Dendritic cell treated with granulocyte-macrophage colony-stimulating factor and Interleukin-4, amounts not matched to agents 40 ng/mL and 50 ng/mL, for 4 days (primary cell): ENCODE results near the gene DAAM2.

ENCODE experiments used
- H3K27ac Mint-ChIP-seq: one replicate; pipeline ENCODE4 v1.8.0; 2022; ENCODE audit warnings: mild to moderate bottlenecking, mixed read lengths
- H3K27me3 Mint-ChIP-seq: one replicate; pipeline ENCODE4 v1.8.0; 2022; ENCODE audit warnings: mild to moderate bottlenecking, mixed read lengths
- H3K36me3 Mint-ChIP-seq: one replicate; pipeline ENCODE4 v1.8.0; 2022; ENCODE audit warnings: low read depth, mixed read lengths
- H3K4me1 Mint-ChIP-seq: one replicate; pipeline ENCODE4 v1.8.0; 2022; ENCODE audit warnings: low read depth, mixed read lengths
- H3K4me3 Mint-ChIP-seq: one replicate; pipeline ENCODE4 v1.8.0; 2022; ENCODE audit warnings: mild to moderate bottlenecking, moderate library complexity, mixed read lengths
- H3K9me3 Mint-ChIP-seq: one replicate; pipeline ENCODE4 v1.8.0; 2022; ENCODE audit warnings: mixed read lengths
- intact Hi-C: fragments of 100-400 bp; cut with micrococcal nuclease; formaldehyde crosslinking; loops from one replicate; pipeline ENCODE4 v1.15.0; 2022

Gene DAAM2

DNA sequence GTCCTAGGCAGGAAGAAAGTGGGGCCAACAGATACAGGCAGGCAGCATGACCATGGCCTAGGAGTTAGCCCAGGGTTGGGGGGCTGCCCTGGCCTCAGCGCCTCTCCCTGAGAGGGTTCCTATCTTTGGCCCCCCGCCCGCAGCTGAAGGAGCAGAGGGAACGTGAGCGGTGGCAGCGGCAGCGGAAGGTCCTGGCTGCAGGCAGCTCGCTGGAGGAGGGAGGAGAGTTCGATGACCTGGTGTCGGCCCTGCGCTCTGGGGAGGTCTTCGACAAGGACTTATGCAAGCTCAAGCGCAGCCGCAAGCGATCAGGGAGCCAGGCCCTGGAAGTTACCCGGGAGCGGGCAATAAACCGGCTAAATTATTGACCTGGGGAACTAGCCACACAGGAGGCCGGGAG, 109.5 kb downstream of the DAAM2 start:
- intact Hi-C loops: no loop called here
- Mint-ChIP-seq H3K27ac (no peak overlapping the region), H3K9me3 (no peaks in the 10 kb centered on the region), H3K27me3 (no peaks in the 10 kb centered on the region), H3K4me3 (no peak overlapping the region), H3K36me3 (no peaks in the 10 kb centered on the region), H3K4me1 (no peaks in the 10 kb centered on the region)

DNA sequence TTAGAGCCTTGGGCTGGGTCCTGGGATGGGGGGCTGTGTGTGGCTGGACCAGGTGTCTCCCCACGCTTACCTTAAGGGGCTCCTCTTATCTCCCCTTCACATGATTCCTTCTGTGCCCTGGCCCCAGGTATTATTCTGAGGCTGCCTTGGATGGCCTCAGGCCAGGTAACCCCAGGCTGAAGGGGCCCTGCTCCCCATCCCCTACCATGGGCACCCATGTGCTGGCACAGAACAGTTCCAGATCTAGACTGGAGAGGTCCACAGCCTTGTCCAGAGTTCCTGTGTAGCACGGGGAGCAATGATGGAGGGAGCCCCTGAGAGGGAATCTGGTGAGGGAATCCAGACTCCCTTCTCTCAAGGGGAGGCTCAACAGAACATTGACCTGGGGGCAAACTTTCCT, 110.0 kb downstream of the DAAM2 start:
- Mint-ChIP-seq H3K27ac (no peak overlapping the region), H3K27me3 (no peaks in the 10 kb centered on the region), H3K9me3 (no peaks in the 10 kb centered on the region), H3K4me3 (no peak overlapping the region), H3K4me1 (no peaks in the 10 kb centered on the region), H3K36me3 (no peaks in the 10 kb centered on the region)
- intact Hi-C loops: no loop called here

DNA sequence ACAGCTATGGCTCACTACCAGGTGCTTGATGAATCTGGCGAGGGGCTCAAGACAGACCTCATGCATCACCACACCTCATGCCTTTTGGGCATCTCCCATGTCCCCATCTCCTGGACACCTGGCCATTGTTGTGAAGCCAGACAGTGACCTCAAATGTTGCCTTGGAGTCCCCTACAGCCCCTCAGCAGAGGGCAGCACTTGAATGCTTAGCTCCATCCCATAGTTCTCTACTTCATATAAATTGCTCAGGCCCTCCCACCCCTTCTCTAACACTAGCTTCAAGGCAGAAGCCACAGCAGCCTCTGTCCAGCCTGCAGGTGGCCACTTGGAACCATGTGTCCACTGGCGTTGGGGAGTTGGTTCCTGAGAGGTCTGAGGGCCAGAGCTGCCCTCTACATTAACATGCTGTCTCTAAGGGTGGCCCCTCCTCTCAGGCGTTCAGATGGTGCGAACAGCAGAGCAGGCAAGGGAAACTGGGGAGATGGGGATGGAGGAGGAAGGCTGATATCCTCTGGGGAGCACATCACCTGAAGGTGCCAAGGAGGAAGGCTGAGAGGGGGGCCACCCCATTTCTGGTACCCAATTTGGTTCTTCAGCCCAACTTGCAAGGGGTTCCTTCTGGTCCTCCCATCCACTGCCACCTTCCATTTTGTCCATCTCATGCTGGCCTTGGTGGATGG, 110.8 kb downstream of the DAAM2 start:
- intact Hi-C loops: no loop called here
- no peaks in the 10 kb centered on the region for H3K36me3 Mint-ChIP-seq
- H3K27me3 Mint-ChIP-seq: no peaks in the 10 kb centered on the region
- H3K27ac Mint-ChIP-seq: no peak overlapping the region
- H3K4me3 Mint-ChIP-seq: no peak overlapping the region
- no peaks in the 10 kb centered on the region for H3K4me1 Mint-ChIP-seq
- H3K9me3 Mint-ChIP-seq: no peaks in the 10 kb centered on the region

DNA sequence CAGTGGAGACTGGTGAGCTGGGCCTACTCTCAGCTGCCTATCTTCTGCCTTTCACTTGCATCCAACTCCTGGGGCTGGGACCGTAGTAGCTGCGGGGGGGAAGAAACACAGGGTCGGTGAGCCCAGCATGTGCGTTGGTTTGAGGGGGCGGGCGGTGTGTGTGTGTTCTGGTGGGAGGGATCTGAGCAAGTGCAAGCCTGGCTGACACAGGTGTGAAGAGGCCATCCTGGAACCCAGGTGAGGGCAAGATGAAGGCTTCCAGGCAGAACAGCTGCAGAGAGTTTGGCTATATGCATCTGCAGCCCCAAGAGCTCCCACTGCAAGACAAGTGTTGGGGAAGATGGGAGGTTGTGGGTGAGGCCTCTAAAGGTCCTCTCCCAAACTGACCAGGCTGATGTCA, 111.5 kb downstream of the DAAM2 start:
- Mint-ChIP-seq H3K9me3 (no peaks in the 10 kb centered on the region), H3K4me1 (no peaks in the 10 kb centered on the region), H3K27ac (no peak overlapping the region), H3K36me3 (no peaks in the 10 kb centered on the region), H3K27me3 (no peaks in the 10 kb centered on the region), H3K4me3 (no peak overlapping the region)
- intact Hi-C loops: no loop called here

DNA sequence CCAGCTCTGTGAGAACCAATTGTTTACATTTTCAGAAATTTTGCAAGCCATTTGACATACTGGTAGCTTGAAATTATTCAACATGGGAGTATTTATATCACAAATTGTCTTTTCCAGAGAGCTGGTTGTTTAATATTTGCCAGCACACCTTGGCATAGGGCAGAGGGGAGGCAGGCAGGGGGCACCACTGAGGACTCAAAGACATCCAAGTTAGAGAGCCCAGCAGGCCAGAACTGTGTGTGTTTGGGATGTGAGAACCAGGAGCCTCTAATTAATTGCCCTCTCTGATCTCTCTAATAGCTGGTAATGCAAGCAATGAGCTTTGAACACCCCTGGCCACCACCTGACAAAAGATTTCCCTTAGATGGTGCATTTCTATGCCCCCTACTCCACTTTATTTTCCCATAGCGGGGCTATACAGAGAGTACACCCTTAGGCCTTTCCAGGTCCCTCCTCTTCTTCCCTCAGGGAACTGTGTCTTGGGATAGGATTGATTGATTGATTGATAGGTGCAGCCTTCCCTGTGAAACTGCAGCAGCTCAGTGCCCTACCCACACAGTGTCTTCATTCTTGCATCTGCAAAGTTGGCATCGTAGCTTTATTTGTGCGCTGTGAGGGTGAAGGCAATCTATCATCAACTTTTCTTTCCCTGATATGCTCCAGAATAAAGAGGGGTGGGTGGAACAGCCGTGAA, 112.9 kb downstream of the DAAM2 start:
- Mint-ChIP-seq H3K4me3 (no peak overlapping the region), H3K36me3 (no peaks in the 10 kb centered on the region), H3K27me3 (no peaks in the 10 kb centered on the region), H3K27ac (no peak overlapping the region), H3K9me3 (no peaks in the 10 kb centered on the region), H3K4me1 (no peaks in the 10 kb centered on the region)
- intact Hi-C loops: no loop called here

DNA sequence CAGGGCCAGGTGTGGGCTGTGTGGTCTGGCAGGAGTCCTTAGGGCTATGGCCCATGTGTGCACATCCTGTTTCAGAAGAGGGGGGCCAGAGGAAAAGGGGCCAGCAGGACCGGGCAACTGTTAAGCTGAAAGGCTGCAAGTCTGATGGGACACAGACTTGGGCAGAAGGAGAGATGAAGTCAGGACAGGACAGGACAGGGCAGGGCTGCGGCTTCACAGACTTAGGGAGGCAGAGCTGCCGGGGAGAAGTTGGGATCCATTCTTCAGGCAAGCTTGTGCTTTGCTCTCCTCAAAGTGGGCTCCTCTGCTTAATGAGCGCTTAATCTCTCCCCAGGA, 113.4 kb downstream of the DAAM2 start:
- H3K4me1 Mint-ChIP-seq: no peaks in the 10 kb centered on the region
- no peak overlapping the region for H3K4me3 Mint-ChIP-seq
- H3K27ac Mint-ChIP-seq: no peak overlapping the region
- no peaks in the 10 kb centered on the region for H3K36me3 Mint-ChIP-seq
- H3K9me3 Mint-ChIP-seq: no peaks in the 10 kb centered on the region
- H3K27me3 Mint-ChIP-seq: no peaks in the 10 kb centered on the region
- intact Hi-C loops: no loop called here

DNA sequence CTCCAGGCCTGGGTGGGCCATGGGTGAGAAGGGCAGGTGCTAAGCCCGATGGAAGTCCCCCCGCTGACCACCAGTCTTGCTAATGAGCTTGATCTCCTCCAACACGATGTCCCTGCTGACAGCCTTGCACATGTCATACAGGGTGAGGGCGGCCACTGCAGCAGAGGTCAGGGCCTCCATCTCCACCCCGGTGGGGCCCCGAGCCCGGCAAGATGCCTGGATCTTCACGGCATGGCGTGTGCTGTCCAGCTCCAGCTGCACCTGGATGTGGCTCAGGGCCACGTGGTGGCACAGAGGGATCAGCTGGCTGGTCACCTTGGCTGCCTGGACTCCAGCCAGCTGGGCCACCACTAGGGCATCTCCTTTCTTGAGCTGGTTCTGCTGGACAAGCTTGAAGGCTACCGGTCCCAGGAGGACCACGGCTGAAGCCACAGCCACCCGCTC, 114.2 kb downstream of the DAAM2 start:
- Mint-ChIP-seq H3K27ac (no peak overlapping the region), H3K9me3 (no peaks in the 10 kb centered on the region), H3K4me1 (no peaks in the 10 kb centered on the region), H3K27me3 (no peaks in the 10 kb centered on the region), H3K36me3 (no peaks in the 10 kb centered on the region), H3K4me3 (no peak overlapping the region)
- intact Hi-C loops: no loop called here

DNA sequence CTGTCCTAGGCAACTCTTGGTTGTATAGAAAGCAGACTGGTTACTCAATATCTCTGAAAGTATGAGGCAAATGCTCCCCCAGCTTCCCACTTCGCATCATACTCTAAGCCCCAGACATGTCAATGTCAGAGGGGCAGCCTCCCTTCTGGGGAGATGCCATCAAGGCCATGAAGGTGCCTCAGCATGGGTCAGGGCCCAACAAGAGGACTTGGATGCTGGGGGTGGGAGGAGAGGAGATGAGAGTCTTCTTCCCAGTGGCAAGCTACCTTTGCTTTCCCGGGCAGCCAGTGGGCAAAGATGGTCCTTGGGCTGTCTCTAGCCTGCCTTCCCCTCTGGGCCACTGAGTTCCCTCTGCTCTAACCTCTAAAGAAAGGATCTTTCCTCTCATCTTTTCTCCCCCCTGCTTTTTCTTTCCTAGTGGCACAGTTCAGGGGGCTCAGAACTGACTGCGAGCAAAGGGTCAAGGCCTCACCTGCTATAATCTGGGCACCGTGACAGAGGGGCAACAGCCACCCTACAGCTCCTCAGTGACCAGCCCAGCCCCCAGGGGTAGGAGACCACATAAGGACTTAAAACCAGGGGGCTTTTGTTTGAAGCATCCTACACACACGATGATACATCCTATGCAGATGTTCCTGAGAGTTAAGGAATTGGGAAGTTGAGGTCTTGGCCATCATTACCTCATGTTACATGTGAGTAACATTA, 115.8 kb downstream of the DAAM2 start:
- intact Hi-C loops: no loop called here
- H3K9me3 Mint-ChIP-seq: no peaks in the 10 kb centered on the region
- no peak overlapping the region for H3K27ac Mint-ChIP-seq
- no peaks in the 10 kb centered on the region for H3K36me3 Mint-ChIP-seq
- no peaks in the 10 kb centered on the region for H3K4me1 Mint-ChIP-seq
- no peak overlapping the region for H3K4me3 Mint-ChIP-seq
- no peaks in the 10 kb centered on the region for H3K27me3 Mint-ChIP-seq

DNA sequence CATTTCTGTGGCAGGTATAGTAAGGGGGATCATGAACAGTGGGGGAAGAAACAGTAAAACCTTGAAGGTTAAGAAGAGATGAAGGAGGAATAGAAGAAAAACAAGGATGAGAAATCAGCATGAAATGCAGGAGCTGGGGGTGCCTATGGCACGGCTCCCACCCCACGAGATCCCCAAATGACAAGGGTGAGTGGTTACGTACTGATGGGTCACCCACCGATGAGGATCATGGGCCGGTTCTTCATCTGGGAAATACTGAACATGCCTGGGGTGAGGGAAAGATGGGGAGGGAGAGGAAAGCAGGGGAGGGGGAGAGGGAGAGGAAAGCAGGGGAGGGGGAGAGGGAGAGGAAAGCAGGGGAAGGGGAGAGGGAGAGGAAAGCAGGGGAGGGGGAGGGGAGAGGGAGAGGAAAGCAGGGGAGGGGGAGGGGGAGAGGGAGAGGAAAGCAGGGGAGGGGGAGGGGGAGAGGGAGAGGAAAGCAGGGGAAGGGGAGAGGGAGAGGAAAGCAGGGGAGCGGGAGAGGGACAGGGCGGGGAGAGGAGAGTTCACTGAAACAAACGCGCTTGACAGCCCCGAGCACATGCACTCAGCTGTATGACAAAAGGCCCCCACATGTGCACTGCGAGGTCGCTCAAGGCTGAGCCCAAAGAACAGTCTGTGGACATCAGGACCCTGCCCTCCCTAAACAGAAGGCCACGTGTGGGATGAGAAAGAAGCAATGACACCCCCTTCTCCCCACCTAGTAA, 116.8 kb downstream of the DAAM2 start:
- intact Hi-C loops: no loop called here

DNA sequence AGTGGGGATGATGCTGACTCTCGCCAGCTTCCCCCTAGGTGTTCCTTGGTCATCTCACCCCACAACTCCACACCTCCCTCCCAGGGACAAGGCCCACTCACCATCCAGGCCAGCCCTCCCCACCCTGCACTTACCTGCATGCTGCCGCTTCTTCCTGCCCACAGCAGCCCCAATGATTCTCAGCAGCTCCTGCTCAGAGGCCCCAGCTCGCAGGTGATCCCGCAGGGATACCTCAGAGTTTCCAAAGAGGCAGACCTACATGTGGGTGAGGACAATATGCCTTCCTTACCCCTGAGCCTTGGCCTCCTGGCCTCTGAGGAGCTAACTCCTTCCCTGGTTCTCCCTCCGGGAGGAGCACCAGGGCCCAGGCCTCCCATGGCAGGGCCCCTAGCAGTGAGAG, 117.5 kb downstream of the DAAM2 start:
- Mint-ChIP-seq H3K9me3 (no peaks in the 10 kb centered on the region), H3K27me3 (no peaks in the 10 kb centered on the region), H3K4me3 (no peak overlapping the region), H3K4me1 (no peaks in the 10 kb centered on the region), H3K36me3 (no peaks in the 10 kb centered on the region), H3K27ac (no peak overlapping the region)
- intact Hi-C loops: no loop called here

More for the DNA sequence above, 116.8 kb downstream of the DAAM2 start:
- H3K27me3 Mint-ChIP-seq: no peaks in the 10 kb centered on the region
- no peaks in the 10 kb centered on the region for H3K9me3 Mint-ChIP-seq
- no peak overlapping the region for H3K4me3 Mint-ChIP-seq
- H3K4me1 Mint-ChIP-seq: no peaks in the 10 kb centered on the region
- H3K27ac Mint-ChIP-seq: no peak overlapping the region
- H3K36me3 Mint-ChIP-seq: no peaks in the 10 kb centered on the region

DNA sequence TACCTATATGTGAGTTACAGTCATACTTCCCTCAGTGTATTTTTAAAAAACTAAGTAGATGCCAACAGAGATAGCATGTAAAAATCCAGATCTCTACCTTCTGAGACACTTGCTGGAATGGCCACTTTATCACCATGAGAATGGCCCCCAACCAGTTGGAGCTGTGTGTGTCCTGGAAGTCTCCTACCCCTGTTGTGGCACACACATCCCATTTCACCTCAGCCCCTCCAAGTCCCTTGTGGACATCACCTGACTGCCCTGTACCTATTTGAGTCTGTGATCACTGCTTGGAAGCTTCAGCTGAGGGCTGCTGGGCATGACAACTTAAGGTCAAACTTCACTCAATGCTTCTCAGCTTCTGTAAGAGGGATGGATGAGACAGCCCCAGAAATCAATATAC, 118.0 kb downstream of the DAAM2 start:
- intact Hi-C loops: no loop called here

DNA sequence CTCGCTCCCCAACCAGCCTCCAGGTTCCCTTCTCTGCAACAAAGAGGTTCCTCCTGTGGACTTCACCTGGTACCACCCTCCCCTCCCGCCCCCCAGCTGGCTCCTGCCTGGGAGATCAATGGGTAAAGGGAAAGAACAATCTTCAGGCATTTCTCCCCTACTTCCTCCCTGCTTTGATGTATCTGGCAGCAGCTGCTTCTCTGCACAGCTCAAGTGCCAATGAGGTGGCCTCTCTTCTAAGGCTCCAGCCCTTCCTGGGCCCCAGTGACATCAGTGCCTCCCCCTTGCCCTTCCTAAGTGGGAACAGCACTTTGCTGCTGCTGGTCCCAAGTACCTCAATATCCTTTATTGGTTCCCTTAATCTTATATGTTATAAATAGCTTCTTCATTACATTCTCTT, 118.6 kb downstream of the DAAM2 start:
- Mint-ChIP-seq H3K27ac (no peak overlapping the region), H3K4me3 (no peak overlapping the region), H3K27me3 (no peaks in the 10 kb centered on the region), H3K4me1 (no peaks in the 10 kb centered on the region), H3K9me3 (no peaks in the 10 kb centered on the region), H3K36me3 (no peaks in the 10 kb centered on the region)
- intact Hi-C loops: no loop called here

More for the DNA sequence above, 118.0 kb downstream of the DAAM2 start:
- Mint-ChIP-seq H3K27me3 (no peaks in the 10 kb centered on the region), H3K9me3 (no peaks in the 10 kb centered on the region), H3K36me3 (no peaks in the 10 kb centered on the region), H3K27ac (no peak overlapping the region), H3K4me3 (no peak overlapping the region), H3K4me1 (no peaks in the 10 kb centered on the region)

DNA sequence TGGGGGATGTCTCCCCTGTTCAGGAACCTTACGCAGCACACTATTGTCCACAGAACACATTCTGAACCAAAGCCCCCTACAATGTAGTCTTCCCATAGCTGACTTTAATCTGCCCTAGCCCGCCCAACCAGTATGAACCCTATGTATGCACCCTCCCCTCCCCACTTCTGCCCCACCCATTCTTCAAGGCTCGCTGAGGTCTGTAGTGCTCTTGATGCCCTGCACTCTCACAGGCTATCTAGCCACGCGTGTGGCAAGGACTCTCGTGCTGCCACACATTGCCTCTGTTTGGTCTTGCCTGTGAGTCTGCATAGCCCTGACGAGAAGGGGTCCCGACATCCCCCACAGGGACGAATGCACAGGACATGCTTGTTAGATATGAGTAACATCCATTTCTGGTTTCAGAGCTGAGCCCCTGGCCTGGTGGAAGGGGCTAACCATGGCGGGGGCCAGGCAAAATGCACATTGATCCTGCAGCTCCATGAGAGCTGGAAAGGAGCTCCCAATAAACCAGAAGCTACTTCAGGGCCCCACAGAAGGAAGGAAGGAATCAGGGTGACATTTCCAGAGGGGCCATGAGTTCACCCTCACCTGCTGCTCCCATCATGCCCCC, 119.4 kb downstream of the DAAM2 start:
- peaks cover 3% of the 10 kb centered on the region for H3K9me3 Mint-ChIP-seq
- no peaks in the 10 kb centered on the region for H3K36me3 Mint-ChIP-seq
- H3K27me3 Mint-ChIP-seq: no peaks in the 10 kb centered on the region
- H3K4me1 Mint-ChIP-seq: no peaks in the 10 kb centered on the region
- H3K27ac Mint-ChIP-seq: no peak overlapping the region
- no peak overlapping the region for H3K4me3 Mint-ChIP-seq
- intact Hi-C loops: no loop called here

DNA sequence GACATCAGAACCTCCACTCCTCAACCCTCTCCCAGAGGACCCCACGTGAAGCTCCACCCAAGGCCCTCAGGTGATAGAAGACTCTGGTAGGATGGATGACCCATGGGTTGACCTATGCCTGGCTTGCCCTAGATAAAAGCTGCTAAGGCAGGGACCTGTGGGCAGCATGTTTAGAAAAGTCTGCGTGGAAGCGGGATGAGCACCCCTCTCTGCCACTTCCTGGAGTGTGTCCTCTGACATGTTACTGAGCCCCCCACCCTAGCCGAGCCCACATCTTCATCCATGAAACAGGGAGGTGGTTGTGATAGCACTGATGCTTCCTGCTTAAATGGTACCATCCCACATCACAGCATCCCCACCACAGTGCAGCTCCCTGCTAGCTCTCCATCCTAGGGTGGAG, 120.3 kb downstream of the DAAM2 start:
- H3K4me1 Mint-ChIP-seq: no peaks in the 10 kb centered on the region
- no peak overlapping the region for H3K4me3 Mint-ChIP-seq
- no peaks in the 10 kb centered on the region for H3K36me3 Mint-ChIP-seq
- peaks cover 8% of the 10 kb centered on the region for H3K9me3 Mint-ChIP-seq
- intact Hi-C loops: no loop called here
- H3K27ac Mint-ChIP-seq: no peak overlapping the region
- no peaks in the 10 kb centered on the region for H3K27me3 Mint-ChIP-seq
